CD14-positive monocyte (primary cell): ENCODE results near the gene HLA-DQB2. TPM values are rescaled to one million over a fixed set of nuclear protein-coding genes. Genes with fewer than 3 reads are reported as not detected.
"Not testable (repeated sequence)": the region's sequence is repeated elsewhere in the genome, so short reads cannot be mapped to it uniquely, and the experiment has no call there.

ENCODE experiments used
- DNase-seq, 3 donors: peaks; one replicate each; pipeline ENCODE4 v3.0.0-alpha.2; 2011 to 2022
- H2AFZ ChIP-seq: 2 replicates; pipeline ENCODE4 v1.6.0; 2012; ENCODE audit warnings: mild to moderate bottlenecking, low read depth, low read length, inconsistent platforms; ENCODE audit not compliant: insufficient read depth, poor library complexity, severe bottlenecking
- H3K27ac ChIP-seq, 2 donors: 1 replicate in 1 of 2; 2 replicates in 1 of 2; pipeline ENCODE4 v1.5.1; 2012 to 2013; ENCODE audit warnings: low read length in 2 of 2, control low read depth in 1 of 2, inconsistent platforms in 1 of 2, low read depth in 1 of 2, mild to moderate bottlenecking in 1 of 2
- H3K27me3 ChIP-seq, 2 donors: one replicate each; pipeline versions ENCODE4 v1.6.0 to v1.6.1; 2011 to 2013; ENCODE audit warnings: low read length in 2 of 2; ENCODE audit not compliant: control insufficient read depth in 2 of 2, insufficient read depth in 2 of 2
- H3K36me3 ChIP-seq, 2 donors: replicated peaks in 1 of 2; 1 replicate in 1 of 2; 2 replicates in 1 of 2; pipeline versions ENCODE4 v1.5.1 to v1.6.1; 2012 to 2013; ENCODE audit warnings: low read length in 2 of 2, control low read depth in 1 of 2, inconsistent platforms in 1 of 2, mild to moderate bottlenecking in 1 of 2; ENCODE audit not compliant: insufficient read depth in 2 of 2, control insufficient read depth in 1 of 2
- H3K4me1 ChIP-seq, 2 donors: 1 replicate in 1 of 2; 2 replicates in 1 of 2; pipeline versions ENCODE4 v1.5.1 to v1.6.1; 2012 to 2013; ENCODE audit warnings: low read length in 2 of 2, control low read depth in 1 of 2, inconsistent platforms in 1 of 2, mild to moderate bottlenecking in 1 of 2, moderate library complexity in 1 of 2; ENCODE audit not compliant: insufficient read depth in 2 of 2, control insufficient read depth in 1 of 2
- H3K4me2 ChIP-seq: replicated peaks from 2 replicates; pipeline ENCODE3; 2012; ENCODE audit warnings: low read length, moderate library complexity, mild to moderate bottlenecking; ENCODE audit not compliant: poor library complexity, severe bottlenecking; ENCODE audit errors: extremely low read depth
- H3K4me3 ChIP-seq, 3 experiments: fragments of 200-600 bp in 1 of 3; sonication (generic) in 1 of 3; replicated peaks in 1 of 3; 1 replicate in 2 of 3; 2 replicates in 1 of 3; pipeline ENCODE4 v1.5.1; 2011 to 2013; ENCODE audit warnings: low read length in 3 of 3, mild to moderate bottlenecking in 3 of 3, control low read depth in 2 of 3, low read depth in 2 of 3, inconsistent platforms in 1 of 3, moderate library complexity in 1 of 3
- H3K79me2 ChIP-seq: 2 replicates; pipeline ENCODE4 v1.6.0; 2012; ENCODE audit warnings: mild to moderate bottlenecking, control low read depth, inconsistent platforms, low read length, moderate library complexity; ENCODE audit not compliant: insufficient read depth
- H3K9ac ChIP-seq: 2 replicates; pipeline ENCODE4 v1.6.0; 2017; ENCODE audit warnings: low read length, mild to moderate bottlenecking; ENCODE audit not compliant: insufficient read depth, poor library complexity, severe bottlenecking
- H3K9me3 ChIP-seq, 2 donors: replicated peaks in 1 of 2; 1 replicate in 1 of 2; 2 replicates in 1 of 2; pipeline versions ENCODE4 v1.5.1 to v1.6.1; 2012 to 2013; ENCODE audit warnings: low read length in 2 of 2, control low read depth in 1 of 2; ENCODE audit not compliant: control insufficient read depth in 1 of 2, insufficient read depth in 1 of 2
- H4K20me1 ChIP-seq: 2 replicates; pipeline ENCODE4 v1.6.0; 2012; ENCODE audit warnings: mild to moderate bottlenecking, low read length, control low read depth, moderate library complexity; ENCODE audit not compliant: insufficient read depth
- H3K27ac Mint-ChIP-seq, 7 donors: one replicate each; pipeline ENCODE4 v1.8.0; 2020; ENCODE audit warnings: mild to moderate bottlenecking in 7 of 7, mixed read lengths in 7 of 7, moderate library complexity in 6 of 7, inconsistent platforms in 2 of 7
- H3K27me3 Mint-ChIP-seq, 3 donors: one replicate each; pipeline ENCODE4 v1.8.0; 2021 to 2022; ENCODE audit warnings: low read depth in 3 of 3, mild to moderate bottlenecking in 3 of 3, mixed read lengths in 3 of 3, moderate library complexity in 3 of 3, inconsistent platforms in 1 of 3
- H3K36me3 Mint-ChIP-seq, 2 donors: one replicate each; pipeline ENCODE4 v1.8.0; 2020; ENCODE audit warnings: mixed read lengths in 2 of 2, inconsistent platforms in 1 of 2, mild to moderate bottlenecking in 1 of 2
- H3K4me1 Mint-ChIP-seq: one replicate; pipeline ENCODE4 v1.8.0; 2020; ENCODE audit warnings: mild to moderate bottlenecking, mixed read lengths
- H3K4me3 Mint-ChIP-seq, 2 donors: one replicate each; pipeline ENCODE4 v1.8.0; 2020; ENCODE audit warnings: mild to moderate bottlenecking in 2 of 2, mixed read lengths in 2 of 2, moderate library complexity in 1 of 2
- H3K9me3 Mint-ChIP-seq, 7 donors: one replicate each; pipeline ENCODE4 v1.8.0; 2020 to 2022; ENCODE audit warnings: mixed read lengths in 7 of 7, mild to moderate bottlenecking in 6 of 7, moderate library complexity in 6 of 7, inconsistent platforms in 2 of 7
- CTCF ChIP-seq: fragments of 200-600 bp; IDR thresholded peaks from one replicate; pipeline ENCODE4 v1.8.0; 2022; ENCODE audit warnings: antibody characterized with exemption, mild to moderate bottlenecking
- WGBS: methylation state at CpG from one replicate; pipeline ENCODE4 v1.1.5; 2013; ENCODE audit warnings: missing lambda C conversion rate; ENCODE audit not compliant: insufficient coverage; 5-methylcytosine and 5-hydroxymethylcytosine counted together
- intact Hi-C, 2 donors: fragments of 100-400 bp; cut with micrococcal nuclease; formaldehyde crosslinking; loops; one replicate each; pipeline versions ENCODE4 v1.15.0 to v1.15.1; 2023
- polyA plus RNA-seq, 3 donors: library from polyadenylated mRNA; depleted of rRNA in 1 of 3; unstranded in 2 of 3; stranded (reverse) in 1 of 3; fragments of 300-500 nt in 2 of 3; fragments of >200 nt in 1 of 3; fragmentation: Illumina TruSeq in 2 of 3; gene quantifications; 1 replicate in 2 of 3; 2 replicates in 1 of 3; pipeline ENCODE4 v1.2.3, GENCODE V29; 2012 to 2021

HLA-DQB2 gene
- polyA plus RNA-seq, 3 donors, result 4.4 to 37.5 TPM; not detected in 1

- Mint-ChIP-seq H3K27ac (no peak overlapping the region), H3K4me3 (no peak overlapping the region), H3K27me3 (peaks cover 11 to 22% (median 17%) of the 10 kb centered on the region in 3 donors), H3K9me3 (peaks cover 0 to 2% (median 0%) of the 10 kb centered on the region in 7 donors), H3K36me3 (peaks cover 0 to 1% of the 10 kb centered on the region in 2 donors), H3K4me1 (no peaks in the 10 kb centered on the region)
- Histone ChIP-seq H3K79me2 (no peaks in the 10 kb centered on the region), H3K27ac (no peak overlapping the region), H3K4me1 (no peaks in the 10 kb centered on the region), H3K27me3 (peaks cover 0 to 6% of the 10 kb centered on the region in 2 donors), H3K9me3 (no peaks in the 10 kb centered on the region), H3K9ac (no peak overlapping the region), H3K36me3 (no peaks in the 10 kb centered on the region), H2AFZ (no peak overlapping the region), H3K4me2 (no peak overlapping the region), H4K20me1 (no peaks in the 10 kb centered on the region), H3K4me3 (no peak overlapping the region)
- no peak for DNase-seq
- intact Hi-C loops, result no loop called here
- WGBS, result 100% methylated on average over 1 of the region's 8 CpGs
- no peak for TF ChIP-seq CTCF
Observed at GRCh38 chr6:32752580-32752979, 10.8 kb downstream of the HLA-DQB2 start.

GRCh38 chr6:32745649-32746048, 17.7 kb downstream of the HLA-DQB2 start:
- H3K9me3 Mint-ChIP-seq, H3K4me3 ChIP-seq, H3K27me3 ChIP-seq, H2AFZ ChIP-seq, H3K9ac ChIP-seq, H3K36me3 ChIP-seq, H4K20me1 ChIP-seq, H3K9me3 ChIP-seq, H3K4me3 Mint-ChIP-seq, H3K79me2 ChIP-seq, H3K36me3 Mint-ChIP-seq, H3K4me1 Mint-ChIP-seq, intact Hi-C loops, H3K4me2 ChIP-seq, H3K4me1 ChIP-seq, H3K27ac ChIP-seq: not testable (repeated sequence)
- Mint-ChIP-seq H3K27ac (peak overlapping the region in 1 of 7 donors; percentile 59), H3K27me3 (peaks cover 5 to 19% (median 10%) of the 10 kb centered on the region in 3 donors)
- peak in 1 of 3 donors; percentile 59 for DNase-seq
- no CpG with 5 or more reads among the region's 1 CpG for WGBS
